Measurements from ENCODE around the gene AKR7A2.

DNA sequence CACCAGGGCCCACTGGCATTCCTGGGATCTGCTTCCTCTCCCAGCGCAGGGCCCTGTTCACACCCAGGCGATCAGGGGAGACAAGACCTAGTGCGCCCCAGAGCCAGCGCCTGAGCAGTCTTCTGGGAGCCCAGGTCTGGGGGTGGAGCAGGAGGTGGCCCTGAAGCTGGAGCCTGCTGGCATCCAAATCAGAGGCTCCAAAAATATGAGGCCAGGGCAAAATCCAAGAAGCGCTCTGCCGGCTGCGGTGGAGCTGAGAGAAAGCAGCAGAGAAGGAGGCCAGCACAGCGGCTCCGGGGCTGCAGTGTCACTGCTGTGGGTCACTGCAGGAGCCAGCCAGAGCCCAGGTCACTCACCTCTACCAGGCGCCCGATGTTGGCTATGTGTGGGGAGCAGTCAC lies 32.9 kb upstream of the AKR7A2 start:
- TF ChIP-seq, protein P1, sequence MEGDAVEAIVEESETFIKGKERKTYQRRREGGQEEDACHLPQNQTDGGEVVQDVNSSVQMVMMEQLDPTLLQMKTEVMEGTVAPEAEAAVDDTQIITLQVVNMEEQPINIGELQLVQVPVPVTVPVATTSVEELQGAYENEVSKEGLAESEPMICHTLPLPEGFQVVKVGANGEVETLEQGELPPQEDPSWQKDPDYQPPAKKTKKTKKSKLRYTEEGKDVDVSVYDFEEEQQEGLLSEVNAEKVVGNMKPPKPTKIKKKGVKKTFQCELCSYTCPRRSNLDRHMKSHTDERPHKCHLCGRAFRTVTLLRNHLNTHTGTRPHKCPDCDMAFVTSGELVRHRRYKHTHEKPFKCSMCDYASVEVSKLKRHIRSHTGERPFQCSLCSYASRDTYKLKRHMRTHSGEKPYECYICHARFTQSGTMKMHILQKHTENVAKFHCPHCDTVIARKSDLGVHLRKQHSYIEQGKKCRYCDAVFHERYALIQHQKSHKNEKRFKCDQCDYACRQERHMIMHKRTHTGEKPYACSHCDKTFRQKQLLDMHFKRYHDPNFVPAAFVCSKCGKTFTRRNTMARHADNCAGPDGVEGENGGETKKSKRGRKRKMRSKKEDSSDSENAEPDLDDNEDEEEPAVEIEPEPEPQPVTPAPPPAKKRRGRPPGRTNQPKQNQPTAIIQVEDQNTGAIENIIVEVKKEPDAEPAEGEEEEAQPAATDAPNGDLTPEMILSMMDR (IDR thresholded peaks at IDR 0.05 in 8 of 11, conservative IDR thresholded peaks at IDR 0.05 in 3 of 11) = no peak
- TF ChIP-seq POLR2A (IDR thresholded peaks at IDR 0.05) = no peak
- TF ChIP-seq POLR2AphosphoS5 (IDR thresholded peaks at IDR 0.05) = no peak

Data from spleen (tissue), 7 donors.